GM19455 (cell line): ENCODE measurements around the gene PEX6.
"Not testable (repeated sequence)": the region's sequence is repeated elsewhere in the genome, so short reads cannot be mapped to it uniquely, and the experiment has no call there.

ENCODE experiments used
- ATAC-seq: cut with Tn5 transposase; IDR thresholded peaks from one replicate; pipeline ENCODE4 v1.9.1; 2021; ENCODE audit not compliant: unreplicated experiment

PEX6 gene

GRCh38 chr6:42978839-42979522 is at the start of gene PEX6:
PEX6 (minus strand) TSS chr6:42979181; CDS start chr6:42979150, 31 bp downstream.
- peak; percentile 81 for ATAC-seq

DNA sequence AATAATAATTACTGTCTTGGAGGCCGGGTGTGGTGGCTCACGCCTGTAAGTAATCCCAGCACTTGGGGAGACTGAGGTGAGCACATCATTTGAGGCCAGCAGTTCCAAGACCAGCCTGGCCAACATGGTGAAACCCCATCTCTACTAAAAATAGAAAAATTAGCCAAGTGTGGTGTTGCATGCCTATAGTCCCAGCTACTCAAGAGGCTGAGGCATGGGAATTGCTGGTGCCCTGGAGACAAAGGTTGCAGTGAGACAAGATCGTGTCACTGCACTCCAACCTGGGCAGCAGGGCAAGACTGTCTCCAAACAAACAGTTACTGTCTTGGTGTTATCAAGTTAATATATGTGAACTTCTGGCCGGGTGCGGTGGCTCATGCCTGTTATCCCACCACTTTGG is 47.4 kb upstream of the PEX6 start:
- ATAC-seq = no peak

- no peak for ATAC-seq
Measured at GRCh38 chr6:43024436-43024835, 45.5 kb upstream of the PEX6 start.

DNA sequence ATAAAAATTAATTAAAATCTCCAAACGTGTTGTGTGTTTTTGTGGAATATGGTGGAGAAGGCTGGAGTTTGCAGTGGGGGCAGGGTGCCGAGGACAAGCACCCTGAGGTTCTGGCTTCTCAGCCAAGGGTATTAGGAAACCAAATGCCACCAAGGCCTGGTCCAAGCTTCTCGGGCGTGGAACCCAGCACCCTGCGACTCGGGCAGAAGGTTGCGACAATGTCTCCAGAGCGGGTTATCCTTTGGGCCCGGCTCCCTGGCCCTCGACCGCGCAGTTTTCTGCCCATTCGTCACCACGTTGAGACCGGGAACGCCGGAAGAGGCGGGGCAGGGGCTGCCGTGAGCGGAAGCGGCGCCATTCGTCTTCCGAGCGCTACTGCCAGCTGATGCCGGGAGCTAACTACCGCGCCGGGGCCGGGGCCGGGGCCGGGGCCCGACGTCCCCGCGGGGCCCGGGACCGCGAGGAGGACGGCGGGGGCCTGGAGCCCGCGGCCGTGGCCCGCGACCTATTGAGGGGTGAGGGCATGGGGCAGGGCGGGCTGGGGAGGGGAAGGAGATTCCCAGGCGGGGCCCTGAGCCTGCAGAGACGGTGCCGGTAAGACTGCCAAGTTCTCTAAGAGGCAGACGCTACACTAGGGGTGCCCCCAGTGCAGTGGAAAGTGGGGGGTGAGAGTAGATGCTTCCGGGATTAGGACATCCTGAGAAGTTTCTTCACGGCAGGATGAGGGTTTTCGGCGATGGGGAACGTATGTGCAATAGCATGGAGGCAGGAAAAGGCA is 42.5 kb upstream of the PEX6 start, which contains the start of gene RRP36:
Gene RRP36, plus strand, starts transcription at position 354 of the 778 bp plus-strand sequence. Its CDS starts 32 bp downstream, at position 386.
- ATAC-seq = no peak

DNA sequence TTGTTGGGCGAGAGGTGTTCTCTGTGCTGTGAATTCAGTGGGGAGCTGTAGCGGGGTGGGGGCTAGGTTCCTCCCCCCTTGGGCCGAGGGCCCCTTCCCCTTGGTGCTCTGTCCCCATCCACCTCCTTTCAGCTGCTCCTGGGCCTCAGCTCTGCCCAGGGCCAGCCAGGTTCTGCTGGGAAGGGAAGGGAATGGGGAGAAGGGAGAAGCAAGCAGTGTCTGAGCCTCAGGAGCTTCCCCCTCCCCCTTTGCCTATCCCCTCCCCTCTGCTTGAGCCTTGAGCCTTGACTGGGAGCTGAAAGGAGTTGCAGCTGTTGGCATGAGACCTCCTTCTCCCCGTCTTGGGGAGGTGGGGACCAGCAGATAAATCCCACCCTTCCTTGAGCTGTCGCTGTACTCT is 41.9 kb upstream of the PEX6 start:
- ATAC-seq = no peak

- ATAC-seq = no peak
Measured at GRCh38 chr6:43020052-43020705, 41.2 kb upstream of the PEX6 start.

GRCh38 chr6:43019152-43019551 is 40.2 kb upstream of the PEX6 start:
- ATAC-seq = no peak

DNA sequence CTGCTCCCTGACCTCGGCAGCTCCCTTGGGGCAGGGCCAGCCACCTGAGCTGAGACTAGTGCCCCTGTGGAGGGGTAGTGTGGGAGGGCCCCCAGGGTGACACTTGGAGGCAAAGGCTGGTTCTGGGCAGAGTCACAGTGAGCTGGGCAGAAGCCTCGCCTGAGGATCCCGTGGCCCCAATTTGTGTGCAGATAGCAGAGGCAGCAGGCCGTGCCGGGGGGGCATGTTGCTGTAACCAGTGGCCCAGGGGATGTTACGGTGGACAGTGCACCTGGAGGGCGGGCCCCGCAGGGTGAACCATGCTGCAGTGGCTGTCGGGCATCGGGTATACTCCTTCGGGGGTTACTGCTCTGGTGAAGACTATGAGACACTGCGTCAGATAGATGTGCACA is 38.0 kb upstream of the PEX6 start:
- ATAC-seq = no peak

GRCh38 chr6:43016176-43016942 is 37.4 kb upstream of the PEX6 start:
- no peak for ATAC-seq

- no peak for ATAC-seq
Measured at GRCh38 chr6:43014434-43014909, 35.5 kb upstream of the PEX6 start.

GRCh38 chr6:43013843-43014433 is 35.0 kb upstream of the PEX6 start, which contains the start of the genes KLHDC3 and MEA1:
KLHDC3 (plus strand) TSS chr6:43014249; CDS start chr6:43017193, 2,944 bp downstream.
MEA1 (minus strand) TSS chr6:43013946; CDS start chr6:43013813, 133 bp downstream.
- peak; percentile 89 for ATAC-seq

DNA sequence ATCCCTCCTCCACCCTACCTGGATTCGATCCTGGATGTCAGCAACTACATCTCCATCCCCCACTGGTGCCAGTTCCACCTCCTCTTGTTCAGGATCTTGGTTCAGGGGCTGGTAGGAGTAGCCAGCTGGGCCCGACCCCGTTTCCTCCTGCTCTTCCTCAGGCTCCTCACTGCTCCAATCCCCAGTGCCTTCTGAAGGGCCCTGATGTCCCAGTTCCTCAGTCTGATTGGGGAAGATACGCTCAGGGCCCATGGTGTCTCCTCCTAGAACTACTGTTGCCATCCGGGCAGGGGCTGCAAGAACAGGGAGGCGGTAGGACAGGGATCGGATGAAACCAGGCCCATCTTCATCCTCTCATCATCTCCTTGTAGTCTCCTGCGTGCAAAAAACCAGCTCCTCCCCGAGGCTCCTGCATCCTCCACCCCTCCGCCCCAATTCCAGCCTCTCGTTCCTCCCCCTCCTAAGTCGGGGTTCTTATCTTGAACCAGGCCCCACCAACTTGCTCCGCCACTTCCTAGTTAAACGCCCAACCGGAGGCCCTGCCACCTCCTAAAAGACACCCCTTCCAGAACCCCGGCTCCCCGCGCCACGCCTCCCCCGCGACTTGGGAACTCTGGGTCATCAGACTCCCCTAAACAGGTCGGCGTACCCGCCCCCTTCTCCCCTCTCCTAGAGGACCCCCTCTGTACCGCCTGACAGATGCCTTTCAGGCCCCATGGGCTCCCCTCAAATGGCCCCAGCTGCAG is 34.3 kb upstream of the PEX6 start:
- ATAC-seq = peak; percentile 14

DNA sequence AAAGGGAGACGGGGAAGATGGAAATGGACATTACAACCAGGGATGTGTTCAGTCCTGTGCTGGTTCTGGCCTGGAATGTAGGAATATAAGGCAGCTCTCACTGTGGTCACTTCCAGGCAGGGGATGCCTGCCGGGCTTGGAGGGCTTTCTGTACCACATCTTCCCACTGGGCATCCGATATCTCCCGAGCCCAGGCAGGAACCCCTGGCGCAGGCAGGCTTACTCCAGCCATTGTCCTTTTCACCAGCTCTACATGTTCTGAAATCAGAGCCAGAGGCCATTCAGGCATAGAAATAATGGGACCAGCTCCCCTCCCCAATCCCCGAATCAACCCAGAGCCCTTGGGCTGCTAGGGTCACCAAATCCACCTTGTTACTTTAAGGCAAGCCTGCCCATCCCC is 33.4 kb upstream of the PEX6 start:
- no peak for ATAC-seq

GRCh38 chr6:43011207-43011606 is 32.2 kb upstream of the PEX6 start:
- ATAC-seq = no peak

GRCh38 chr6:43009124-43009523 is 30.1 kb upstream of the PEX6 start:
- ATAC-seq = no peak

- ATAC-seq = no peak
Measured at GRCh38 chr6:43007126-43007525, 28.1 kb upstream of the PEX6 start.

GRCh38 chr6:43006251-43006650 is 27.3 kb upstream of the PEX6 start:
- ATAC-seq = no peak

DNA sequence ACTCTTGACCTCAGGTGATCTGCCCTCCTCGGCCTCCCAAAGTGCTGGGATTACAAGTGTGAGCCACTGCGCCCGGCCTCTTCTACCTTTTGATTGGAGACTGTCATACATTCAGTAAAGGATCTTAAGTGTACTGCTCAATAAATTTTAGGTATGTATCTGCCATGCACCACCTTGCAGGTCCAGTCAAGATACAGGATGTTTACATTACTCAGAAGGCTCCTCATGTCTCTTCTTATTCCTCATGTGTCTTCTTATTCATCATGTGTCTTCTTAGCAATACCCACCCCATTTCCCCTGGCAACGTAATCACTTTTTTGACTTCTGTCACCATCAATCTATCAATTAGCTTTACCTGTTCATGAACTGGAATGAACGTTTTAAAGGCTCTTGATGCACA is 26.9 kb upstream of the PEX6 start:
- no peak for ATAC-seq

GRCh38 chr6:43001843-43002242 is 22.9 kb upstream of the PEX6 start:
- no peak for ATAC-seq

- ATAC-seq = not testable (repeated sequence)
Measured at GRCh38 chr6:42998205-42998604, 19.2 kb upstream of the PEX6 start.
